Activated CD4-positive, CD25-positive, alpha-beta regulatory T cell treated with anti-CD3 and anti-CD28 coated beads, Interleukin-2, amount 50 U/mL, for 24 hours (primary cell): ENCODE results near the gene PCID2.

Source experiments
- ATAC-seq, 2 donors: fragments of 150-1000 bp; cut with Tn5 transposase; one replicate each; pipeline ENCODE4 v1.10.0; 2021; ENCODE audit warnings: mild to moderate bottlenecking in 1 of 2, moderate library complexity in 1 of 2

PCID2 gene

GRCh38 chr13:113186061-113186900, 22.2 kb downstream of the PCID2 start:
- peak; percentile 44 to 54 for ATAC-seq

- ATAC-seq, result no peak
Measured at GRCh38 chr13:113184568-113185440, 23.7 kb downstream of the PCID2 start.

GRCh38 chr13:113183450-113184129, 24.9 kb downstream of the PCID2 start:
- ATAC-seq, result no peak

GRCh38 chr13:113182046-113182445, 26.4 kb downstream of the PCID2 start:
- no peak for ATAC-seq

- no peak for ATAC-seq
Measured at GRCh38 chr13:113179374-113180230, 28.9 kb downstream of the PCID2 start.

GRCh38 chr13:113178896-113179167, 29.6 kb downstream of the PCID2 start:
- no peak for ATAC-seq

GRCh38 chr13:113178070-113178895, 30.2 kb downstream of the PCID2 start:
- no peak for ATAC-seq

GRCh38 chr13:113176822-113177221, 31.6 kb downstream of the PCID2 start:
- no peak for ATAC-seq

- peak; percentile 53 to 72 for ATAC-seq
Measured at GRCh38 chr13:113176280-113176679, 32.2 kb downstream of the PCID2 start.

- no peak for ATAC-seq
Measured at GRCh38 chr13:113172419-113172926, 36.0 kb downstream of the PCID2 start.

GRCh38 chr13:113171250-113172125, 37.0 kb downstream of the PCID2 start:
- ATAC-seq, result no peak

- ATAC-seq, result no peak
Measured at GRCh38 chr13:113170511-113170910, 38.0 kb downstream of the PCID2 start.

- ATAC-seq, result no peak
Measured at GRCh38 chr13:113169277-113170272, 38.9 kb downstream of the PCID2 start.

GRCh38 chr13:113168211-113168610, 40.3 kb downstream of the PCID2 start:
- ATAC-seq, result no peak

- no peak for ATAC-seq
Measured at GRCh38 chr13:113167575-113167974, 40.9 kb downstream of the PCID2 start.

- ATAC-seq, result no peak
Measured at GRCh38 chr13:113167155-113167554, 41.3 kb downstream of the PCID2 start.

GRCh38 chr13:113166681-113167080, 41.8 kb downstream of the PCID2 start:
- no peak for ATAC-seq

GRCh38 chr13:113166266-113166665, 42.2 kb downstream of the PCID2 start:
- ATAC-seq, result peak in 1 of 2 donors; percentile 42

- ATAC-seq, result no peak
Measured at GRCh38 chr13:113164492-113164891, 44.0 kb downstream of the PCID2 start.
